ENCODE data around the gene COL18A1. TPM values are rescaled to one million over a fixed set of nuclear protein-coding genes. Genes with fewer than 3 reads are reported as not detected.
"Not testable (repeated sequence)": the region's sequence is repeated elsewhere in the genome, so short reads cannot be mapped to it uniquely, and the experiment has no call there.

COL18A1 gene
- total RNA-seq, 1 experiment from 2014 or later = 77.0 TPM

DNA sequence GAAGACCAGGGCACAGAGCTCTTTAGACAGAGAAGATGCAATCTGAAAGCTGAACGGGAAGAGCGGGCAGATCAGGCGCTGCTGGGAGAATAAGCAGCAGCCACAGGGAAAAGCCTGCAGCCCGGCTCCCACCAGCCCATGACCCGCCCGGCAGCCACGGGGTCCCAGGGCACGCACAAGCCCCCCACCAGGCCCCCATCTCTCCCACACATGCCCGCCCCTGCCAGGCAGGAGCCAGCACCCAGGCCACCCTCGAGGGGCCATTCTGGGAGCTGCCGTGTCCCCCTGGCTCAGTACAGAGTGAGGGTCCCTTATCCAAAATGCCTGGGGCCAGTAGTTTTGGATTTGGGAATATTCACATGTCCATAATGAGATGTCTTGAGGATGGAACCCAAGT is 120.9 kb downstream of the COL18A1 start:
- no peaks in the 10 kb centered on the region for H3K79me2 ChIP-seq (ENCODE audit: low read length)
- intact Hi-C loops (cut with micrococcal nuclease) = no loop called here
- CTCF ChIA-PET = no interaction called here
- POLR2A ChIA-PET (ENCODE audit: unreplicated experiment) = no interaction called here
- no peak overlapping the region for H2AFZ ChIP-seq (ENCODE audit: low read length)
- DNase-seq = no peak
- no peak overlapping the region for H3K4me3 ChIP-seq (ENCODE audit: low read length)
- peaks cover 13% of the 10 kb centered on the region for H3K9me3 ChIP-seq (ENCODE audit: low read length)
- no peaks in the 10 kb centered on the region for H3F3A ChIP-seq (ENCODE audit: low read length, unreplicated experiment)
- no peak overlapping the region for H3K4me2 ChIP-seq (ENCODE audit: low read length)
- H3K9ac ChIP-seq (ENCODE audit: low read length) = no peak overlapping the region
- TF ChIP-seq, protein P1, sequence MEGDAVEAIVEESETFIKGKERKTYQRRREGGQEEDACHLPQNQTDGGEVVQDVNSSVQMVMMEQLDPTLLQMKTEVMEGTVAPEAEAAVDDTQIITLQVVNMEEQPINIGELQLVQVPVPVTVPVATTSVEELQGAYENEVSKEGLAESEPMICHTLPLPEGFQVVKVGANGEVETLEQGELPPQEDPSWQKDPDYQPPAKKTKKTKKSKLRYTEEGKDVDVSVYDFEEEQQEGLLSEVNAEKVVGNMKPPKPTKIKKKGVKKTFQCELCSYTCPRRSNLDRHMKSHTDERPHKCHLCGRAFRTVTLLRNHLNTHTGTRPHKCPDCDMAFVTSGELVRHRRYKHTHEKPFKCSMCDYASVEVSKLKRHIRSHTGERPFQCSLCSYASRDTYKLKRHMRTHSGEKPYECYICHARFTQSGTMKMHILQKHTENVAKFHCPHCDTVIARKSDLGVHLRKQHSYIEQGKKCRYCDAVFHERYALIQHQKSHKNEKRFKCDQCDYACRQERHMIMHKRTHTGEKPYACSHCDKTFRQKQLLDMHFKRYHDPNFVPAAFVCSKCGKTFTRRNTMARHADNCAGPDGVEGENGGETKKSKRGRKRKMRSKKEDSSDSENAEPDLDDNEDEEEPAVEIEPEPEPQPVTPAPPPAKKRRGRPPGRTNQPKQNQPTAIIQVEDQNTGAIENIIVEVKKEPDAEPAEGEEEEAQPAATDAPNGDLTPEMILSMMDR (conservative IDR thresholded peaks at IDR 0.05; ENCODE audit: low read depth, low read length) = no peak
- no peak for TF ChIP-seq EZH2 (IDR thresholded peaks at IDR 0.05; ENCODE audit: low read length, unreplicated experiment)
- TF ChIP-seq EZH2phosphoT487 (IDR thresholded peaks at IDR 0.05; ENCODE audit: borderline replicate concordance, low read length) = no peak
- no peaks in the 10 kb centered on the region for H3K4me1 ChIP-seq (ENCODE audit: insufficient read depth, low read length)
- peaks cover 71% of the 10 kb centered on the region for H3K36me3 ChIP-seq (ENCODE audit: low read depth, low read length)
- BruUV-seq (replicated peaks) = no TSS peak
- no peak for ATAC-seq
- no peaks in the 10 kb centered on the region for H4K20me1 ChIP-seq (ENCODE audit: low read length)
- H3K27me3 ChIP-seq (ENCODE audit: low read length) = no peaks in the 10 kb centered on the region
- no peak overlapping the region for H3K27ac ChIP-seq (ENCODE audit: low read length)
- H3K9me2 ChIP-seq (replicated peaks; ENCODE audit: low read length) = no peaks in the 10 kb centered on the region

DNA sequence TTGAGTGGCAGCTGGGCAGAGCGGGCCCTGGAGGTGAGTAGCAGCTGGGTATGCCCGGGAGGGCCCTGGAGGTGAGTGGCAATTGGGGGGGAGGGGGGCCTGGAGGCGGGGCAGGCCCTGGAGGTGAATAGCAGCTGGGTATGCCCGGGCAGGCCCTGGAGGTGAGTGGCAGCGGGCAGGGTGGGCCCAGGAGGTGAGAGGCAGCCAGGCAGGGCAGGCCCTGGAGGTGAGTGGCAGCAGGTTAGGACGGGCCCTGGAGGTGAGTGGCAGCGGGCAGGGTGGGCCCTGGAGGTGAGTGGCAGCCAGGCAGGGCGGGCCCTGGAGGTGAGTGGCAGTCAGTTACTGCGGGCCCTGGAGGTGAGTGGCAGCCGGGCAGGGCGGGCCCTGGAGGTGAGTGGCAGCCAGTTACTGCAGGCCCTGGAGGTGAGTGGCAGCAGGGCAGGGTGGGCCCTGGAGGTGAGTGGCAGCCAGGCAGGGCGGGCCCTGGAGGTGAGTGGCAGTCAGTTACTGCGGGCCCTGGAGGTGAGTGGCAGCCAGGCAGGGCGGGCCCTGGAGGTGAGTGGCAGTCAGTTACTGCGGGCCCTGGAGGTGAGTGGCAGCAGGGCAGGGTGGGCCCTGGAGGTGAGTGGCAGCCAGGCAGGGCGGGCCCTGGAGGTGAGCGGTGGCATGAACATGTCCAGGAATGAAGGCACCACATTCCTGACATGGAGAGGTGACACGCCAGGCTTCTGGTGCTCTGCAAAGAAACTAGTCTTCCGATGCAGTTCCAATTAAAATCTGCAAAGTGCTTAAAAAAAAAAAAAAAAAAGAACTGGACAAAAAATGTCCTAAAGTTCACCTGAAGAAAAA is 122.4 kb downstream of the COL18A1 start:
- H3K4me2 ChIP-seq (ENCODE audit: low read length); DNase-seq; BruUV-seq (replicated peaks); H3F3A ChIP-seq (ENCODE audit: low read length, unreplicated experiment); intact Hi-C loops (cut with micrococcal nuclease); H3K27me3 ChIP-seq (ENCODE audit: low read length); H3K79me2 ChIP-seq (ENCODE audit: low read length); POLR2A ChIA-PET (ENCODE audit: unreplicated experiment); H3K4me3 ChIP-seq (ENCODE audit: low read length); CTCF ChIA-PET; H2AFZ ChIP-seq (ENCODE audit: low read length); H3K9me3 ChIP-seq (ENCODE audit: low read length); H3K9ac ChIP-seq (ENCODE audit: low read length); H3K4me1 ChIP-seq (ENCODE audit: insufficient read depth, low read length); H3K27ac ChIP-seq (ENCODE audit: low read length); H4K20me1 ChIP-seq (ENCODE audit: low read length); H3K9me2 ChIP-seq (replicated peaks; ENCODE audit: low read length); ATAC-seq: not testable (repeated sequence)
- H3K36me3 ChIP-seq (ENCODE audit: low read depth, low read length) = peaks cover 63% of the 10 kb centered on the region

DNA sequence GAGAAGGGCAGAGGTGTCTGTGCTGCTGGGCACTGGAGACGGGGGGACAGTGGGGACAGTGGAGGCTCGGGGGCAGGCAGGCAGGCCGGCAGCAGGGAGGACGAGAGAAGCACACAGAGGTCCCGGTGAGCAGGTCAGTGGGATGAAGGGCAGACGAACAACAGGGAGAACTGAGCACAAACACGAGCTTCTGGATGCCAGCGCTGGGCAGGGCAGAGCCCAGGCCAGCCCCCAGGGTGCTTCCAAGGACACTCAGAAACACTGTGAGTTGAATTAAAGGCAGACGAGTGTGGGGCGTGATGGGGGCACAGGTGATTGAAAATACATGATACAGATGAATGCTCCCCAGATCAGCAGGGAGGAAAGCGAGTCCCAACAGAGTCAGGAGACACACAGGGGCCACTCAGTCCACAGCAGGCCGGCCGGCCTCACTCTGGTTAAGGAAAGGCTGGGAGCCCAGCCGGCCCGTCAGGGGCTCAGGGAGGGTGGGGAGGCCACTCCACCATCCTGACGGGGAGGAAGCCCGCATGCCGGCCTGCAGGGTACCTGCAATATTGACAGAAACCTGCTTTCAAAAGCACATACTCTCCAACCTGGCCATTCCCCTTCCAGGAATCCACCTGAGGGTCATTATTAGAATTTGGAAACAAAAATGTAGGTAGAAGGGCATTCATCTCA is 123.2 kb downstream of the COL18A1 start:
- DNase-seq (no peak), ATAC-seq (no peak)
- Histone ChIP-seq H3K9ac (ENCODE audit: low read length) (no peak overlapping the region), H3K9me2 (replicated peaks; ENCODE audit: low read length) (no peaks in the 10 kb centered on the region), H3K79me2 (ENCODE audit: low read length) (no peaks in the 10 kb centered on the region), H3K9me3 (ENCODE audit: low read length) (no peaks in the 10 kb centered on the region), H3K4me1 (ENCODE audit: insufficient read depth, low read length) (no peaks in the 10 kb centered on the region), H2AFZ (ENCODE audit: low read length) (no peak overlapping the region), H3K4me3 (ENCODE audit: low read length) (no peak overlapping the region), H3K27ac (ENCODE audit: low read length) (no peak overlapping the region), H3F3A (ENCODE audit: low read length, unreplicated experiment) (no peaks in the 10 kb centered on the region), H3K27me3 (ENCODE audit: low read length) (no peaks in the 10 kb centered on the region), H4K20me1 (ENCODE audit: low read length) (no peaks in the 10 kb centered on the region), H3K4me2 (ENCODE audit: low read length) (no peak overlapping the region), H3K36me3 (ENCODE audit: low read depth, low read length) (peaks cover 55% of the 10 kb centered on the region)
- no peak for TF ChIP-seq EZH2phosphoT487 (IDR thresholded peaks at IDR 0.05; ENCODE audit: borderline replicate concordance, low read length)
- TF ChIP-seq EZH2 (IDR thresholded peaks at IDR 0.05; ENCODE audit: low read length, unreplicated experiment) = no peak
- no TSS peak for BruUV-seq (replicated peaks)
- CTCF ChIA-PET = no interaction called here
- intact Hi-C loops (cut with micrococcal nuclease) = no loop called here
- POLR2A ChIA-PET (ENCODE audit: unreplicated experiment) = no interaction called here
